NOMO-1 (cell line): ENCODE measurements around the gene PRMT6.
"Not testable (repeated sequence)": the region's sequence is repeated elsewhere in the genome, so short reads cannot be mapped to it uniquely, and the experiment has no call there.

ENCODE experiments used
- DNase-seq, 2 experiments: peaks; one replicate each; lab custom pipeline; 2025; ENCODE audit not compliant: unreplicated experiment in 2 of 2; lab: John Stamatoyannopoulos, UW

Gene PRMT6

GRCh38 chr1:107091418-107091817 lies 34.9 kb downstream of the PRMT6 start:
- no peak for DNase-seq

- not testable (repeated sequence) for DNase-seq
Observed at GRCh38 chr1:107093395-107093794, 36.9 kb downstream of the PRMT6 start.

GRCh38 chr1:107095647-107096046 lies 39.2 kb downstream of the PRMT6 start:
- no peak for DNase-seq

GRCh38 chr1:107096690-107097089 lies 40.2 kb downstream of the PRMT6 start:
- DNase-seq: no peak

GRCh38 chr1:107098961-107099360 lies 42.5 kb downstream of the PRMT6 start:
- DNase-seq: no peak

GRCh38 chr1:107100331-107100984 lies 44.0 kb downstream of the PRMT6 start:
- no peak for DNase-seq

GRCh38 chr1:107105914-107106313 lies 49.4 kb downstream of the PRMT6 start:
- no peak for DNase-seq
